ENCODE data around the gene PMFBP1.

The PMFBP1 gene

GRCh38 chr16:72129976-72130656 is 41.8 kb downstream of the PMFBP1 start:
- DNase-seq = no peak

- no peak for DNase-seq
These were observed 43.3 kb downstream of the PMFBP1 start for GRCh38 chr16:72128701-72129100.

- no peak for DNase-seq
These were observed 45.6 kb downstream of the PMFBP1 start for GRCh38 chr16:72126429-72126765.

GRCh38 chr16:72125635-72126428 is 46.1 kb downstream of the PMFBP1 start:
- DNase-seq = no peak

GRCh38 chr16:72124761-72125634 is 47.0 kb downstream of the PMFBP1 start:
- no peak for DNase-seq

- no peak for DNase-seq
These were observed 47.8 kb downstream of the PMFBP1 start for GRCh38 chr16:72124148-72124547.

GRCh38 chr16:72123426-72123825 is 48.5 kb downstream of the PMFBP1 start:
- DNase-seq = no peak

GRCh38 chr16:72122916-72123315 is 49.0 kb downstream of the PMFBP1 start:
- DNase-seq = no peak

GRCh38 chr16:72122308-72122707 is 49.6 kb downstream of the PMFBP1 start:
- DNase-seq = no peak

- DNase-seq = no peak
These were observed 51.9 kb downstream of the PMFBP1 start for GRCh38 chr16:72120026-72120425.

- DNase-seq = no peak
These were observed 58.4 kb downstream of the PMFBP1 start for GRCh38 chr16:72113616-72113945.

GRCh38 chr16:72112906-72113615 is 58.9 kb downstream of the PMFBP1 start:
- DNase-seq = no peak

GRCh38 chr16:72112452-72112792 is 59.5 kb downstream of the PMFBP1 start:
- no peak for DNase-seq

GRCh38 chr16:72111657-72112451 is 60.1 kb downstream of the PMFBP1 start:
- DNase-seq = no peak

GRCh38 chr16:72110662-72111615 is 61.0 kb downstream of the PMFBP1 start:
- DNase-seq = no peak

GRCh38 chr16:72109966-72110530 is 61.9 kb downstream of the PMFBP1 start:
- no peak for DNase-seq

- no peak for DNase-seq
These were observed 62.7 kb downstream of the PMFBP1 start for GRCh38 chr16:72109300-72109699.

- no peak for DNase-seq
These were observed 63.4 kb downstream of the PMFBP1 start for GRCh38 chr16:72108353-72109102.

GRCh38 chr16:72107371-72107770 is 64.6 kb downstream of the PMFBP1 start:
- DNase-seq = no peak

- DNase-seq = no peak
These were observed 66.0 kb downstream of the PMFBP1 start for GRCh38 chr16:72105978-72106377.

Data from activated CD4-positive, alpha-beta T cell treated with anti-CD3 and anti-CD28 coated beads for 1 hour (primary cell).